MM.1S (cell line): ENCODE data around the gene TJP1.

Experiments used
- DNase-seq: peaks from one replicate; pipeline ENCODE4 v3.0.0-alpha.2; 2015
- H2AFZ ChIP-seq: fragments of 300-600 bp; sonication (generic); 2 replicates; pipeline ENCODE4 v1.6.0; 2016; ENCODE audit warnings: antibody characterized with exemption, low read length
- H3F3A ChIP-seq: fragments of 300-600 bp; sonication (generic); 2 replicates; pipeline ENCODE4 v1.6.1; 2016; ENCODE audit warnings: mild to moderate bottlenecking, antibody characterized with exemption, low read length, moderate library complexity, mixed read lengths; ENCODE audit not compliant: insufficient read depth
- H3K27ac ChIP-seq: fragments of 300-600 bp; sonication (generic); 2 replicates; pipeline ENCODE4 v1.5.1; 2016; ENCODE audit warnings: mild to moderate bottlenecking, low read length
- H3K27me3 ChIP-seq: fragments of 300-600 bp; sonication (generic); replicated peaks from 2 replicates; pipeline ENCODE4 v1.6.0; 2016; ENCODE audit warnings: low read length; ENCODE audit not compliant: insufficient read depth
- H3K36me3 ChIP-seq: fragments of 300-600 bp; sonication (generic); replicated peaks from 2 replicates; pipeline ENCODE4 v1.6.1; 2016; ENCODE audit warnings: mild to moderate bottlenecking, low read length, mixed read lengths; ENCODE audit not compliant: insufficient read depth
- H3K4me1 ChIP-seq: fragments of 300-600 bp; sonication (generic); 2 replicates; pipeline ENCODE4 v1.6.1; 2016; ENCODE audit warnings: low read length, mixed read lengths
- H3K4me2 ChIP-seq: fragments of 300-600 bp; sonication (generic); 2 replicates; pipeline ENCODE4 v1.6.0; 2016; ENCODE audit warnings: low read depth, low read length
- H3K4me3 ChIP-seq: fragments of 300-600 bp; sonication (generic); 2 replicates; pipeline ENCODE4 v1.5.1; 2016; ENCODE audit warnings: low read length, mixed read lengths
- H3K79me2 ChIP-seq: fragments of 300-600 bp; sonication (generic); 2 replicates; pipeline ENCODE4 v1.6.1; 2016; ENCODE audit warnings: mixed run types, low read length, mixed read lengths
- H3K9ac ChIP-seq: fragments of 300-600 bp; sonication (generic); 2 replicates; pipeline ENCODE4 v1.6.1; 2016; ENCODE audit warnings: low read length, mixed read lengths
- H3K9me2 ChIP-seq: fragments of 300-600 bp; sonication (generic); replicated peaks from 2 replicates; pipeline ENCODE4 v1.6.1; 2016; ENCODE audit warnings: mild to moderate bottlenecking, low read length, mixed read lengths; ENCODE audit not compliant: insufficient read depth
- H3K9me3 ChIP-seq: fragments of 300-600 bp; sonication (generic); replicated peaks from 2 replicates; pipeline ENCODE4 v1.6.1; 2016; ENCODE audit warnings: mild to moderate bottlenecking, low read length, mixed read lengths; ENCODE audit not compliant: insufficient read depth
- H4K20me1 ChIP-seq: fragments of 300-600 bp; sonication (generic); 2 replicates; pipeline ENCODE4 v1.6.1; 2016; ENCODE audit warnings: mild to moderate bottlenecking, low read length, moderate library complexity, mixed read lengths; ENCODE audit not compliant: insufficient read depth
- EZH2 ChIP-seq: fragments of 300-600 bp; sonication (generic); optimal IDR thresholded peaks from 2 replicates; pipeline ENCODE3; 2017; ENCODE audit warnings: low read depth, mild to moderate bottlenecking, antibody characterized with exemption, low read length, mixed read lengths
- EZH2phosphoT487 ChIP-seq: fragments of 300-600 bp; sonication (generic); IDR thresholded peaks from 2 replicates; pipeline ENCODE4 v1.6.1; 2018; ENCODE audit warnings: antibody characterized with exemption, low read length
- TF ChIP-seq, protein P1 (sequence below): fragments of 300-600 bp; sonication (generic); IDR thresholded peaks from 2 replicates; pipeline ENCODE4 v1.5.1; 2016; ENCODE audit warnings: antibody characterized with exemption, low read length, mixed read lengths

The TJP1 gene

DNA sequence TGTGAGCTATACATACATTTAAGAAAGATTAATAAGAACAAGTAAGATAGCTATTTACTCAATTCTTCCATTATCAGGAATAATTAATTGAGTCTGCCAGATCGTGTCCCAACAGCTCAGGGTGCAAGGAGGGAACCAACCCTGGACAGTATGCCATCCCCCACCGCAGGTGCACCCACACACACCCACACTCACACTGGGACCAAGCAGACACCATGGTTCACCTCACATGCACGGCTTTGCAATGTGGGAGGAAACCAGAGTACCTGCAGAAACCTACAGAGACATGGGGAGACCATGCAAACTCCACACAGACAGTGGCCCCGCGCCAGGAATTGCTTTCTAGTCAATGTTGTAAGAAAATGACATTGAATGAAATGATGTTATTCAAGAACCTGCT, 20.0 kb upstream of the TJP1 start:
- H4K20me1 ChIP-seq = no peaks in the 10 kb centered on the region
- DNase-seq = no peak
- TF ChIP-seq EZH2 (no peak), EZH2phosphoT487 (no peak)
- TF ChIP-seq, protein P1, sequence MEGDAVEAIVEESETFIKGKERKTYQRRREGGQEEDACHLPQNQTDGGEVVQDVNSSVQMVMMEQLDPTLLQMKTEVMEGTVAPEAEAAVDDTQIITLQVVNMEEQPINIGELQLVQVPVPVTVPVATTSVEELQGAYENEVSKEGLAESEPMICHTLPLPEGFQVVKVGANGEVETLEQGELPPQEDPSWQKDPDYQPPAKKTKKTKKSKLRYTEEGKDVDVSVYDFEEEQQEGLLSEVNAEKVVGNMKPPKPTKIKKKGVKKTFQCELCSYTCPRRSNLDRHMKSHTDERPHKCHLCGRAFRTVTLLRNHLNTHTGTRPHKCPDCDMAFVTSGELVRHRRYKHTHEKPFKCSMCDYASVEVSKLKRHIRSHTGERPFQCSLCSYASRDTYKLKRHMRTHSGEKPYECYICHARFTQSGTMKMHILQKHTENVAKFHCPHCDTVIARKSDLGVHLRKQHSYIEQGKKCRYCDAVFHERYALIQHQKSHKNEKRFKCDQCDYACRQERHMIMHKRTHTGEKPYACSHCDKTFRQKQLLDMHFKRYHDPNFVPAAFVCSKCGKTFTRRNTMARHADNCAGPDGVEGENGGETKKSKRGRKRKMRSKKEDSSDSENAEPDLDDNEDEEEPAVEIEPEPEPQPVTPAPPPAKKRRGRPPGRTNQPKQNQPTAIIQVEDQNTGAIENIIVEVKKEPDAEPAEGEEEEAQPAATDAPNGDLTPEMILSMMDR = no peak
- no peak overlapping the region for H2AFZ ChIP-seq
- no peak overlapping the region for H3K9ac ChIP-seq
- H3K27ac ChIP-seq = no peak overlapping the region
- H3K79me2 ChIP-seq = no peaks in the 10 kb centered on the region
- H3K4me1 ChIP-seq = no peaks in the 10 kb centered on the region
- no peak overlapping the region for H3K4me2 ChIP-seq
- H3K27me3 ChIP-seq = 0 out of 2 replicates have a peak, but pooled peaks cover 5% of the 10 kb centered on the region
- no peaks in the 10 kb centered on the region for H3K9me3 ChIP-seq
- no peaks in the 10 kb centered on the region for H3F3A ChIP-seq
- no peak overlapping the region for H3K4me3 ChIP-seq
- no peaks in the 10 kb centered on the region for H3K9me2 ChIP-seq
- no peaks in the 10 kb centered on the region for H3K36me3 ChIP-seq

GRCh38 chr15:29840926-29841325, 18.7 kb upstream of the TJP1 start:
- DNase-seq = no peak
- Histone ChIP-seq H2AFZ (no peak overlapping the region), H3K4me1 (no peaks in the 10 kb centered on the region), H3K9me3 (no peaks in the 10 kb centered on the region), H3K9ac (no peak overlapping the region), H4K20me1 (no peaks in the 10 kb centered on the region), H3K36me3 (no peaks in the 10 kb centered on the region), H3K4me3 (no peak overlapping the region), H3K9me2 (no peaks in the 10 kb centered on the region), H3K79me2 (no peaks in the 10 kb centered on the region), H3K4me2 (no peak overlapping the region), H3K27ac (no peak overlapping the region), H3F3A (no peaks in the 10 kb centered on the region), H3K27me3 (peaks cover 11% of the 10 kb centered on the region; the same call in 1 of the 2 replicates)
- TF ChIP-seq, protein P1 = no peak
- TF ChIP-seq EZH2 = no peak
- TF ChIP-seq EZH2phosphoT487 = no peak

DNA sequence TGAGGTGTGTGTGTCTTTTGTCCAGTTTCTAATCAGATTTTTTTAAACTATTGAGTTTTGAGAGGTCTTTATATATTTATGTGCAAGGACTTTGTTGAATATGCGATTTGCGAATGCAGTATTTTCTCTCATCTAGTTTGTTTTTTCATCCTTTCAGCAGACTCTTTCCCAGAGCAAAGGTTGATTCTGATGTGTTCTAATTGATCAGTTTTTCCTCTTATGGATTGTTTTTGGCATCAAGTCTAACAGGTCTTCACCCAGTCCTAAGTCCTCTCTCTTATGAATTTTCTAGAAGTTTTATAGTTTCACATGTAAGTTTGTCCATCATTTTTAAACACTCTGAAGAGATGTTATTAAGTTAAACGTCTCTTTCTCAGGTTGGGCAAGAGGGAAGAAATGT, 17.8 kb upstream of the TJP1 start:
- no peaks in the 10 kb centered on the region for H3K9me2 ChIP-seq
- H3K9me3 ChIP-seq = no peaks in the 10 kb centered on the region
- no peak overlapping the region for H3K4me2 ChIP-seq
- no peaks in the 10 kb centered on the region for H4K20me1 ChIP-seq
- H2AFZ ChIP-seq = no peak overlapping the region
- no peaks in the 10 kb centered on the region for H3K36me3 ChIP-seq
- H3F3A ChIP-seq = no peaks in the 10 kb centered on the region
- TF ChIP-seq, protein P1 = no peak
- TF ChIP-seq EZH2phosphoT487 (no peak), EZH2 (no peak)
- H3K4me3 ChIP-seq = no peak overlapping the region
- H3K79me2 ChIP-seq = no peaks in the 10 kb centered on the region
- H3K27me3 ChIP-seq = peaks cover 11% of the 10 kb centered on the region
- no peak overlapping the region for H3K9ac ChIP-seq
- no peak for DNase-seq
- no peak overlapping the region for H3K27ac ChIP-seq
- H3K4me1 ChIP-seq = no peaks in the 10 kb centered on the region
